Tibial artery (tissue), 4 donors: ENCODE measurements around the gene NARS2.

Source experiments
- DNase-seq, 2 donors: peaks; one replicate each; pipeline ENCODE4 v3.0.0-alpha.2; 2019
- H3K27ac ChIP-seq, 2 donors: fragments of 200-600 bp; sonication (generic) in 1 of 2; 1 replicate in 1 of 2; 2 replicates in 1 of 2; pipeline ENCODE4 v1.5.1; 2018 to 2019; ENCODE audit warnings: mild to moderate bottlenecking in 1 of 2
- H3K27me3 ChIP-seq, 2 donors: fragments of 200-600 bp; sonication (generic) in 1 of 2; one replicate each; pipeline versions ENCODE4 v1.5.1 to v1.6.0; 2016 to 2019
- H3K36me3 ChIP-seq, 3 donors: fragments of 200-600 bp; sonication (generic) in 2 of 3; one replicate each; pipeline ENCODE4 v1.5.1; 2016 to 2019; ENCODE audit warnings: mild to moderate bottlenecking in 2 of 3
- H3K4me1 ChIP-seq, 4 donors: fragments of 200-600 bp; sonication (generic) in 2 of 4; 1 replicate in 3 of 4; 2 replicates in 1 of 4; pipeline ENCODE4 v1.5.1; 2016 to 2019
- H3K4me3 ChIP-seq, 2 donors: fragments of 200-600 bp; sonication (generic) in 1 of 2; 1 replicate in 1 of 2; 2 replicates in 1 of 2; pipeline ENCODE4 v1.5.1; 2018 to 2019; ENCODE audit warnings: mild to moderate bottlenecking in 2 of 2
- H3K9me3 ChIP-seq, 3 donors: fragments of 200-600 bp; sonication (generic) in 1 of 3; one replicate each; pipeline ENCODE4 v1.5.1; 2016 to 2019
- CTCF ChIP-seq, 2 experiments: fragments of 200-600 bp in 1 of 2; fragments of 450-650 bp in 1 of 2; IDR thresholded peaks; one replicate each; pipeline ENCODE4 v1.5.1; 2017 to 2019; ENCODE audit warnings: antibody characterized with exemption in 2 of 2, mild to moderate bottlenecking in 1 of 2, moderate library complexity in 1 of 2
- intact Hi-C: fragments of 100-400 bp; cut with DNase I; formaldehyde crosslinking; loops from one replicate; pipeline ENCODE4 v1.15.0; 2023; ENCODE audit warnings: low total_unique reads

NARS2 gene

GRCh38 chr11:78595436-78596130 is 20.9 kb upstream of the NARS2 start:
- Histone ChIP-seq H3K27me3 (no peaks in the 10 kb centered on the region), H3K9me3 (no peaks in the 10 kb centered on the region), H3K4me3 (no peak overlapping the region), H3K36me3 (no peaks in the 10 kb centered on the region), H3K4me1 (no peaks in the 10 kb centered on the region), H3K27ac (no peak overlapping the region)
- no peak for DNase-seq
- intact Hi-C loops: no loop called here
- no peak for TF ChIP-seq CTCF (IDR thresholded peaks at IDR 0.05)

GRCh38 chr11:78594814-78595213 is 20.1 kb upstream of the NARS2 start:
- TF ChIP-seq CTCF (IDR thresholded peaks at IDR 0.05): no peak
- Histone ChIP-seq H3K4me1 (no peaks in the 10 kb centered on the region), H3K9me3 (no peaks in the 10 kb centered on the region), H3K27ac (no peak overlapping the region), H3K36me3 (no peaks in the 10 kb centered on the region), H3K4me3 (no peak overlapping the region), H3K27me3 (no peaks in the 10 kb centered on the region)
- intact Hi-C loops: no loop called here
- no peak for DNase-seq

DNA sequence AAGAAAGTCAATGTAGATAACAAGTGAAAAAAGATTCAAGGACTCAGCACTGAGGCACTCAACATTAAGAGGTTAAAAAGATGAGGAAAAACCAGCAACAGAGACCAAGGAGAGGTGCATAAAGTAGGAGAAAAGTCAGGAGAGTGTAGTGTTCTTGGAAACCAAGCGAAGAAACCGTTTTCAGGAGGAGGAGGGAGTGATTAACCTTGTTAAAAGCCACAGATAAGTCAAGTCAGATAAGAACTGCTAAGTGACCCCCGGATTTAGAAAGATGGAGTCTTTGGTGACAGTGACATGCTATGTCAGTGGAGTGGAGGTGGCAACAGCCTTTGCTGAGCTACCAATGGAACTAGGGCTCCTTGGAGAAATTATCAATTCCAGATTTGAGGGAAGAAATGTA is 13.9 kb upstream of the NARS2 start:
- no peak for TF ChIP-seq CTCF (IDR thresholded peaks at IDR 0.05)
- no peaks in the 10 kb centered on the region for H3K36me3 ChIP-seq

GRCh38 chr11:78587446-78587845 is 12.8 kb upstream of the NARS2 start:
- Histone ChIP-seq H3K9me3 (peaks cover 0 to 27% (median 0%) of the 10 kb centered on the region in 3 donors), H3K4me1 (no peaks in the 10 kb centered on the region), H3K27ac (no peak overlapping the region), H3K27me3 (no peaks in the 10 kb centered on the region), H3K36me3 (no peaks in the 10 kb centered on the region), H3K4me3 (no peak overlapping the region)
- TF ChIP-seq CTCF (IDR thresholded peaks at IDR 0.05): no peak
- intact Hi-C loops: no loop called here
- DNase-seq: no peak

More for the DNA sequence above, 13.9 kb upstream of the NARS2 start:
- no peak overlapping the region for H3K4me3 ChIP-seq
- H3K9me3 ChIP-seq: peaks cover 0 to 16% (median 0%) of the 10 kb centered on the region in 3 donors
- H3K27me3 ChIP-seq: no peaks in the 10 kb centered on the region
- intact Hi-C loops: no loop called here
- no peaks in the 10 kb centered on the region for H3K4me1 ChIP-seq
- no peak overlapping the region for H3K27ac ChIP-seq
- no peak for DNase-seq

DNA sequence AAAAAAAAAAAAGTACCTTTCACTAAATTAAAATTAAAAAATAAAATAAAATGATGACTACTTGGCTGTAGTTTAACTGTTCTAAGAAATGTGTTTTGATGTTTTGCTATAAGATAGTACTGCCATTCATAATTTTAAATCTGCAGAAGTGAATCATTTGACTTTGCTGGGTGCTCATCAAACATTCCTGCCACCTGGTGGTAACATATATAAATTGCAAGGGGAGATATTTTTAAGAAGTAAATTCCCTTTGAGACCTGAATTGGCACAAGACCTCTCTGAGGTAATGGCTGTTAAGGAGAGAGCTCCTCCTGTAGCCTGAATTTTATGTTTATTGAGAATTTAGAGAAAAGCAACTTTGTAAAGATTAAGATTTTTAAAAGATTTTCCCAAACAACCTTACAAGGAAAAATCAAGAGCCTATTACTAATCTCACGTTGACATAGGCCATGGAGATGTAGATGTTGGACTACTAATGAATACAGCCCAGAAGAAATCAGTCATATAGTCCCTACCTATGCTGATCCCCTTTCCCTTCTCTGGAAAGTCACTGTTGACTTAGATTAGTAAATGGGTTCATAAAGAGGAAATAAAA is 11.9 kb upstream of the NARS2 start:
- Histone ChIP-seq H3K9me3 (peaks cover 0 to 33% (median 0%) of the 10 kb centered on the region in 3 donors), H3K27ac (no peak overlapping the region), H3K4me3 (no peak overlapping the region), H3K36me3 (no peaks in the 10 kb centered on the region), H3K27me3 (no peaks in the 10 kb centered on the region), H3K4me1 (no peaks in the 10 kb centered on the region)
- DNase-seq: no peak
- TF ChIP-seq CTCF (IDR thresholded peaks at IDR 0.05): peak in 1 of 2 experiments; percentile 9
- intact Hi-C loops: no loop called here
